Large intestine (tissue), 3 donors: ENCODE results near the gene TGIF2. TPM values are rescaled to one million over a fixed set of nuclear protein-coding genes. Genes with fewer than 3 reads are reported as not detected.
A peak's percentile ranks its signal among the peaks of the same experiment; 100 is the strongest.

Experiments used
- DNase-seq, 2 donors: peaks; one replicate each; pipeline versions ENCODE4 v3.0.0 to v3.0.0-alpha.2; 2013
- H3K27ac ChIP-seq: one replicate; pipeline ENCODE4 v1.5.1; 2013; ENCODE audit warnings: low read length
- H3K27me3 ChIP-seq: 2 replicates; pipeline ENCODE4 v1.6.1; 2013; ENCODE audit warnings: low read length; ENCODE audit not compliant: control insufficient read depth, insufficient read depth
- H3K36me3 ChIP-seq: 2 replicates; pipeline ENCODE4 v1.6.1; 2013; ENCODE audit warnings: low read length; ENCODE audit not compliant: control insufficient read depth, insufficient read depth
- H3K4me1 ChIP-seq: one replicate; pipeline ENCODE4 v1.6.1; 2013; ENCODE audit warnings: low read length; ENCODE audit not compliant: control insufficient read depth, insufficient read depth
- H3K4me3 ChIP-seq: one replicate; pipeline ENCODE4 v1.5.1; 2013; ENCODE audit warnings: low read length
- H3K9me3 ChIP-seq: one replicate; pipeline ENCODE4 v1.6.1; 2013; ENCODE audit warnings: mild to moderate bottlenecking, low read depth, low read length, moderate library complexity; ENCODE audit not compliant: control insufficient read depth
- WGBS: methylation state at CpG from one replicate; pipeline ENCODE4 v1.1.5; 2013; ENCODE audit warnings: low lambda C conversion rate; ENCODE audit not compliant: insufficient coverage; 5-methylcytosine and 5-hydroxymethylcytosine counted together
- polyA plus RNA-seq: library from polyadenylated mRNA; unstranded; fragments of 120-200 nt; gene quantifications from one replicate; pipeline ENCODE4 v1.2.1, GENCODE V29; 2013

TGIF2 gene
- polyA plus RNA-seq, 1 donor, result 42.0 TPM

GRCh38 chr20:36613974-36614373 lies 40.6 kb downstream of the TGIF2 start:
- no peaks in the 10 kb centered on the region for H3K9me3 ChIP-seq
- no peak overlapping the region for H3K27ac ChIP-seq
- H3K27me3 ChIP-seq, result no peaks in the 10 kb centered on the region
- WGBS, result no CpG with 5 or more reads among the region's 3 CpGs
- H3K4me3 ChIP-seq, result no peak overlapping the region
- peaks cover 56% of the 10 kb centered on the region for H3K36me3 ChIP-seq
- no peaks in the 10 kb centered on the region for H3K4me1 ChIP-seq
- peak in 1 of 2 donors; percentile 46 for DNase-seq

GRCh38 chr20:36614781-36615557 lies 41.6 kb downstream of the TGIF2 start:
- H3K27me3 ChIP-seq, result no peaks in the 10 kb centered on the region
- no peak overlapping the region for H3K27ac ChIP-seq
- no peak for DNase-seq
- peaks cover 47% of the 10 kb centered on the region for H3K36me3 ChIP-seq
- H3K9me3 ChIP-seq, result no peaks in the 10 kb centered on the region
- no peak overlapping the region for H3K4me3 ChIP-seq
- no peaks in the 10 kb centered on the region for H3K4me1 ChIP-seq
- no CpG with 5 or more reads among the region's 14 CpGs for WGBS

- WGBS, result no CpG with 5 or more reads among the region's 5 CpGs
- no peak for DNase-seq
- Histone ChIP-seq H3K9me3 (no peaks in the 10 kb centered on the region), H3K4me1 (no peaks in the 10 kb centered on the region), H3K36me3 (no peaks in the 10 kb centered on the region), H3K27me3 (no peaks in the 10 kb centered on the region), H3K4me3 (no peak overlapping the region), H3K27ac (no peak overlapping the region)
Observed at GRCh38 chr20:36620917-36621316, 47.5 kb downstream of the TGIF2 start.

- Histone ChIP-seq H3K4me1 (no peaks in the 10 kb centered on the region), H3K9me3 (no peaks in the 10 kb centered on the region), H3K27ac (no peak overlapping the region), H3K4me3 (no peak overlapping the region), H3K27me3 (no peaks in the 10 kb centered on the region), H3K36me3 (no peaks in the 10 kb centered on the region)
- no peak for DNase-seq
- 43% methylated on average over 1 of the region's 2 CpGs for WGBS
Observed at GRCh38 chr20:36623444-36623843, 50.0 kb downstream of the TGIF2 start.

GRCh38 chr20:36624068-36624943 lies 50.9 kb downstream of the TGIF2 start:
- Histone ChIP-seq H3K27ac (no peak overlapping the region), H3K4me3 (no peak overlapping the region), H3K4me1 (no peaks in the 10 kb centered on the region), H3K36me3 (no peaks in the 10 kb centered on the region), H3K9me3 (no peaks in the 10 kb centered on the region), H3K27me3 (no peaks in the 10 kb centered on the region)
- no peak for DNase-seq
- no CpG with 5 or more reads among the region's 14 CpGs for WGBS

- 67% methylated on average over 1 of the region's 2 CpGs for WGBS
- H3K4me1 ChIP-seq, result no peaks in the 10 kb centered on the region
- DNase-seq, result no peak
- H3K27me3 ChIP-seq, result no peaks in the 10 kb centered on the region
- H3K27ac ChIP-seq, result no peak overlapping the region
- no peak overlapping the region for H3K4me3 ChIP-seq
- H3K9me3 ChIP-seq, result no peaks in the 10 kb centered on the region
- H3K36me3 ChIP-seq, result no peaks in the 10 kb centered on the region
Observed at GRCh38 chr20:36624944-36625324, 51.5 kb downstream of the TGIF2 start.

GRCh38 chr20:36628076-36628475 lies 54.7 kb downstream of the TGIF2 start:
- DNase-seq, result no peak
- H3K27ac ChIP-seq, result no peak overlapping the region
- H3K36me3 ChIP-seq, result no peaks in the 10 kb centered on the region
- H3K4me1 ChIP-seq, result no peaks in the 10 kb centered on the region
- no peaks in the 10 kb centered on the region for H3K9me3 ChIP-seq
- H3K27me3 ChIP-seq, result no peaks in the 10 kb centered on the region
- no CpG with 5 or more reads among the region's 7 CpGs for WGBS
- H3K4me3 ChIP-seq, result no peak overlapping the region

- H3K27me3 ChIP-seq, result no peaks in the 10 kb centered on the region
- no peak overlapping the region for H3K27ac ChIP-seq
- WGBS, result no CpG with 5 or more reads among the region's 15 CpGs
- no peak for DNase-seq
- H3K36me3 ChIP-seq, result no peaks in the 10 kb centered on the region
- no peak overlapping the region for H3K4me3 ChIP-seq
- H3K9me3 ChIP-seq, result no peaks in the 10 kb centered on the region
- H3K4me1 ChIP-seq, result no peaks in the 10 kb centered on the region
Observed at GRCh38 chr20:36629719-36630681, 56.6 kb downstream of the TGIF2 start.

GRCh38 chr20:36631646-36632045 lies 58.2 kb downstream of the TGIF2 start:
- no peaks in the 10 kb centered on the region for H3K4me1 ChIP-seq
- H3K4me3 ChIP-seq, result no peak overlapping the region
- H3K36me3 ChIP-seq, result no peaks in the 10 kb centered on the region
- no peaks in the 10 kb centered on the region for H3K27me3 ChIP-seq
- WGBS, result no CpG with 5 or more reads among the region's 6 CpGs
- H3K9me3 ChIP-seq, result no peaks in the 10 kb centered on the region
- no peak for DNase-seq
- no peak overlapping the region for H3K27ac ChIP-seq

- Histone ChIP-seq H3K36me3 (no peaks in the 10 kb centered on the region), H3K4me1 (no peaks in the 10 kb centered on the region), H3K9me3 (no peaks in the 10 kb centered on the region), H3K27me3 (no peaks in the 10 kb centered on the region), H3K4me3 (no peak overlapping the region), H3K27ac (no peak overlapping the region)
- DNase-seq, result no peak
- WGBS, result no CpG with 5 or more reads among the region's 3 CpGs
Observed at GRCh38 chr20:36632147-36632486, 58.7 kb downstream of the TGIF2 start.
